Activated naive CD8-positive, alpha-beta T cell treated with anti-CD3 and anti-CD28 coated beads, Interleukin-2, amount 50 U/mL, for 24 hours (primary cell): ENCODE data around the gene ATP8A2.
A peak's percentile ranks its signal among the peaks of the same experiment; 100 is the strongest.

Experiments
- ATAC-seq: fragments of 150-1000 bp; cut with Tn5 transposase; one replicate; pipeline ENCODE4 v1.10.0; 2021
- DNase-seq: peaks from one replicate; pipeline ENCODE4 v3.0.0; 2021
- H3K27ac Mint-ChIP-seq: one replicate; pipeline ENCODE4 v1.8.0; 2021; ENCODE audit warnings: mild to moderate bottlenecking, mixed read lengths
- H3K27me3 Mint-ChIP-seq: one replicate; pipeline ENCODE4 v1.8.0; 2021; ENCODE audit warnings: mixed read lengths
- H3K36me3 Mint-ChIP-seq: one replicate; pipeline ENCODE4 v1.8.0; 2021; ENCODE audit warnings: low read depth, mixed read lengths
- H3K4me1 Mint-ChIP-seq: one replicate; pipeline ENCODE4 v1.8.0; 2021; ENCODE audit warnings: mixed read lengths
- H3K4me3 Mint-ChIP-seq: one replicate; pipeline ENCODE4 v1.8.0; 2021; ENCODE audit warnings: mild to moderate bottlenecking, moderate library complexity, mixed read lengths
- H3K9me3 Mint-ChIP-seq: one replicate; pipeline ENCODE4 v1.8.0; 2021; ENCODE audit warnings: mixed read lengths

ATP8A2 gene

DNA sequence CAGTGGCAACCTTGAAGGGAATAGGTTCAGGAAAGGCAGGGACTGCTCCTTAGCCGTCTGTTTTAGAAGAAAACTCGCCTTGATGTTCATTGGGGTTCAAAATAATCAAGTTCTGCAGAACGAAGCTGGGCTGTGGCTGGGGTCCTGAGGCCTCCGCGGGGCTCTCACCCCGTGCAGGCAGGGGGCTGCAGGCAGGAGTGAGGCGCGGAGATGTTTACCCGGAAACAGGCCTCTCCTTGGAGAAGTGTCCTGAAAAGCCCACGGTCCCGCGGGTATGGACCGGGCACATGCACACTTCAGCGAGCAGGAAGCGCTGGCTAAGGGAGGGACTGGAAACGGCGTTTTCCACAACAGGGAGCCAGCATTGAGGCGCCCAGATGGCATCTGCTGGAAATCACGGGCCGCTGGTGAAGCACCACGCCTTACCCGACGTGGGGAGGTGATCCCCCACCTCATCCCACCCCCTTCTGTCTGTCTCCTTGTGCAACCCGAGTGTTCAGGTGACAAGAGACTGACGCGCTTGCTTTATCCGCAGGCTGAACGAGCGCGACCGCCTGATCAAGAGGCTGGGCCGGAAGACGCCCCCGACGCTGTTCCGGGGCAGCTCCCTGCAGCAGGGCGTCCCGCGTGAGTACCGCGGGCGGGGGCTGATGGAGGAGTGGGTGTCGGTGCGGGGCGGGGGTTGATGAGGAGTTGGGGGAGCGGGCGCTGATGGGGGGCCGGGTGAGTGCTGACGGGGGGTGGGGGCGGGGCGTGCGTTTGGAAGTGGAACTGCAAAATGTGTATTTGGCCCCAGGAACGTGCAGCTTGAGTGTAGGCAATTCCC lies 640.4 kb downstream of the ATP8A2 start:
- peak overlapping the region; percentile 73 for H3K4me3 Mint-ChIP-seq
- H3K9me3 Mint-ChIP-seq, result no peaks in the 10 kb centered on the region
- ATAC-seq (peak; percentile 82), DNase-seq (peak; percentile 50)
- peak overlapping the region; percentile 72 for H3K27ac Mint-ChIP-seq
- H3K4me1 Mint-ChIP-seq, result peaks cover 17% of the 10 kb centered on the region
- H3K27me3 Mint-ChIP-seq, result no peaks in the 10 kb centered on the region
- no peaks in the 10 kb centered on the region for H3K36me3 Mint-ChIP-seq

- peak overlapping the region; percentile 72 for H3K27ac Mint-ChIP-seq
- ATAC-seq (no peak), DNase-seq (no peak)
- H3K27me3 Mint-ChIP-seq, result no peaks in the 10 kb centered on the region
- H3K4me3 Mint-ChIP-seq, result peak overlapping the region; percentile 73
- no peaks in the 10 kb centered on the region for H3K9me3 Mint-ChIP-seq
- no peaks in the 10 kb centered on the region for H3K36me3 Mint-ChIP-seq
- peaks cover 16% of the 10 kb centered on the region for H3K4me1 Mint-ChIP-seq
Measured at GRCh38 chr13:26012995-26013394, 641.2 kb downstream of the ATP8A2 start.

DNA sequence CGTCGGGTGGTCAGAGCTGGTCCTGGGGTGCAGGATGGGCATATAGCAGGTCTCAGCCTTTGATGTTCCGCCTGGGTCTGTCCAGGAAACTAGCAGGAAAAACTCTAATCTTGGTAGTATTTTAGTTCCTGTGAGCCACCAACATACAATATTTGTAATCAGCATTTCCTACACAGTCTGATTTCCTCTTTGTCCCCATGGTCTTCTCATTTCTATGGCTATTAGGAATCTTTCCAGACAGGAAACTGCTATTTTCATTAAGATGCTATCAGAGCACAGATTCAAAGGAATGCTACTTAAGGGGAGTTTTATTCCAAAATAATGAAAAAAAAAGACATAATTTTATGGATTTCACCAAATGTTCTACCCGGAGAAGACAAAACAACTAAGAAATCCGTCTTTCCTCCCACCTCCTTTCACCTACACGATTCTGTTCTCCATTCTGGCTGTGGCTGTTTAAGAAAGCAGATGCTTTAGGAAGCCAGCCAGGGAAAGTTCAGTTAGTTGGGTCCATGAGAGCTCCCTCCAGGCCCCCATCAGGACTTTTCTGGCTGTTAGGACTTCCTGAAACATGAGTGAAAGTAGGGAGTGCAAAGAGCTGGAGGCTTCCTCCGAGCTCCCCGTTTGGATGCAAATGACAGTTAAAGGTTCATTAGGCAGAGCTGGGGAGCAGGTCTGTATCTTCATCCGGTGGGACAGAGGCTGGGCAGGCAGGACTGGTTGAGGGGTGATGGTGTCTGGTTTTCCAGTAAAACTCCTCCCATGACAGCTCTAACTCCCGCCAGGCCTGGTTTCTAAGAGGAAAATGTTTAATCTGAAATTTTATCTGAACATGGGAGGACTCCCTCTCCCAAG lies 643.7 kb downstream of the ATP8A2 start:
- Mint-ChIP-seq H3K27me3 (no peaks in the 10 kb centered on the region), H3K4me3 (no peak overlapping the region), H3K36me3 (peaks cover 7% of the 10 kb centered on the region), H3K4me1 (peaks cover 18% of the 10 kb centered on the region), H3K27ac (no peak overlapping the region), H3K9me3 (no peaks in the 10 kb centered on the region)
- ATAC-seq, result no peak
- DNase-seq, result no peak

DNA sequence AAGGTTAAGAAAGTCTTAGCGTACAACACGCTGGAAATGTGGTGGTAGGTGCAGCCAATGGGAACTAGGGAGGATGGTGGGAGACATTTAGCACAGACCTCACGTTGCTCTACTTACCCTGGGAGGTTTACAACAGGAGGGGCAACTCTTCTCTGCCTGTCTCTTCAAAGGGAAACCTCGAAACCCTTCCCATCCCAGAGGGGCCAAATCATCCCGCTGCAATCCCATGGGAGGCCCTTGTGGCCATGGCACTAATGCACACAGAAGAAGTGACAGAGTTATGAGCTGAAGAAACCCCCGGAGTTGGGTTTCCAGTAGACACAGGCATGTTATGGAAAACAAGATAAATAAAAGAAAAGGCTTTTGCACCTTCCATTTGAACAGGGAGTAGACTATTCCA lies 644.4 kb downstream of the ATP8A2 start:
- Mint-ChIP-seq H3K4me3 (no peak overlapping the region), H3K27ac (no peak overlapping the region), H3K36me3 (peaks cover 12% of the 10 kb centered on the region), H3K4me1 (peaks cover 18% of the 10 kb centered on the region), H3K27me3 (no peaks in the 10 kb centered on the region), H3K9me3 (no peaks in the 10 kb centered on the region)
- DNase-seq, result no peak
- no peak for ATAC-seq

DNA sequence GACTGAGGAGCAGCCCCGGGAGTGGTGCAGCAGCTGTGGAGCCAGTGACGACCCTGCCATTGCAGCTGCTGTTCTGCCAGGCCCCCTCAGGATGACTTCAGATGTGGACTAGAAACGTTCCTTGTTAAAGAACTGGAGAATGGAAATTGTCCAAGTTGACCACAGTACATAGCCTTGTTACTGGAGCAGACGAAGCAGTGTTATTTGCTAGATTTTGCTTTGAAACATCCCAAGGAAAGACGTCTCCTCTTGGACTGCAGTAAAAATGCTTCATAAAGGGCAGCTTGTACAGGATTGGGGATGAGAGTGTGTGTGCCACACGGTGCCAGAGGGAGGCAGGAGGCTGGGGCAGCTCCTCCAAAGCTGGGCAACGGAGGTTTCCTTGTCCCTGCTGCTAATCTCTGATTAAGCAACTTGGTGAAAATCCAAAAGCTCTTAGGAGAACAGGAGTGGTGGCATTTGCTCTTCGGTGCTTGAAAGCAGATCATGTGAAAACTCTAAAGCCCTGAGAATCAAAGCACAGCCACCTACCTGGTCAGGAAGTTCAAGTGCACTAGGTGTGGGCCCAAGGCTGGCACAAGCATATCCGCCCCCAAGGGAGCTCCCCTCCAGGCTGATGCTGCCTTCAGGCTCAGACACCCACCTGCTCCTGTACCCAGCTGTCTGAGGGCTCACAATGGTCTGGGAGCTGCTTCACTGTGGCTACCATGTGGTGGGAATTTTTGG lies 645.6 kb downstream of the ATP8A2 start:
- Mint-ChIP-seq H3K4me1 (peaks cover 15% of the 10 kb centered on the region), H3K36me3 (peaks cover 13% of the 10 kb centered on the region), H3K27ac (peak overlapping the region; percentile 10), H3K27me3 (no peaks in the 10 kb centered on the region), H3K9me3 (no peaks in the 10 kb centered on the region), H3K4me3 (no peak overlapping the region)
- DNase-seq (no peak), ATAC-seq (peak; percentile 24)

DNA sequence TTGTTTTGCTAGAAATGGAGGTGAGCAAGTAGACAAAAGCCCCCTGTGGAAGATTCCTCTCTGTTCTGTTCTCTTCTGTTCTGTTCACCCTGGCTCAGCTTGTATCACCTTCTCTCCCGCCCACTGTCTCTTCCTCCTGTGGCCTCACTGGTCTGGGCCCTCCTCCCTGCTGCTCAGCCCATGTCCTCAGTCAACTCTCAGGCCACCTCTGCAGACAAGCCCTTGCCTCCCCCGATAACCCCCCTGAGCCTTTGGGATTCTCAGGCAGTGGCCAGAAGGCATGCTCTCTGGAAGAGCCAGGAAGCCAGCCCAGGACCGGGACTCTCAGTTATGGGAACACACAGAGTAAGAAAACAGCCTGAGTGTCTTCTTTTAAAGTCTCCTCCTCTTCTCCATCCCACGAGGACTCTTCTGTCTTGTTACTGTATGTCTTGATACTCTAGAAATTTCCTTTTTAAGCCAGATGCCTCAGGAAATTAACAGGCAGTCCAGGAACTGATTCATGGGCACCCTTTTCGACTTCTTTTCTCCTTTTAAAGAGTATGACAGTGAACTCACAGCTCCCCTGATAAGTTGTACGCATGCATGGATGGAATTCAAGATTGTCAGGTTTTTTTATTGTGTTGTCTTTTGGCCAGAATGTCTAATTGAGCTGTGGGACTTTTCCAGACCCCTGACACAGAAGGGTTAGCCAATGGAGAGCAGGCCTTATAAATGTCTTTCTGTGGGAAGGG lies 646.3 kb downstream of the ATP8A2 start:
- no peaks in the 10 kb centered on the region for H3K9me3 Mint-ChIP-seq
- peaks cover 15% of the 10 kb centered on the region for H3K4me1 Mint-ChIP-seq
- peaks cover 13% of the 10 kb centered on the region for H3K36me3 Mint-ChIP-seq
- no peak for DNase-seq
- H3K27me3 Mint-ChIP-seq, result no peaks in the 10 kb centered on the region
- H3K4me3 Mint-ChIP-seq, result no peak overlapping the region
- H3K27ac Mint-ChIP-seq, result peak overlapping the region; percentile 10
- ATAC-seq, result peak; percentile 40

- ATAC-seq, result no peak
- Mint-ChIP-seq H3K4me1 (peaks cover 12% of the 10 kb centered on the region), H3K9me3 (no peaks in the 10 kb centered on the region), H3K27ac (no peak overlapping the region), H3K36me3 (peaks cover 13% of the 10 kb centered on the region), H3K27me3 (no peaks in the 10 kb centered on the region), H3K4me3 (no peak overlapping the region)
- DNase-seq, result no peak
Measured at GRCh38 chr13:26019251-26019650, 647.5 kb downstream of the ATP8A2 start.

DNA sequence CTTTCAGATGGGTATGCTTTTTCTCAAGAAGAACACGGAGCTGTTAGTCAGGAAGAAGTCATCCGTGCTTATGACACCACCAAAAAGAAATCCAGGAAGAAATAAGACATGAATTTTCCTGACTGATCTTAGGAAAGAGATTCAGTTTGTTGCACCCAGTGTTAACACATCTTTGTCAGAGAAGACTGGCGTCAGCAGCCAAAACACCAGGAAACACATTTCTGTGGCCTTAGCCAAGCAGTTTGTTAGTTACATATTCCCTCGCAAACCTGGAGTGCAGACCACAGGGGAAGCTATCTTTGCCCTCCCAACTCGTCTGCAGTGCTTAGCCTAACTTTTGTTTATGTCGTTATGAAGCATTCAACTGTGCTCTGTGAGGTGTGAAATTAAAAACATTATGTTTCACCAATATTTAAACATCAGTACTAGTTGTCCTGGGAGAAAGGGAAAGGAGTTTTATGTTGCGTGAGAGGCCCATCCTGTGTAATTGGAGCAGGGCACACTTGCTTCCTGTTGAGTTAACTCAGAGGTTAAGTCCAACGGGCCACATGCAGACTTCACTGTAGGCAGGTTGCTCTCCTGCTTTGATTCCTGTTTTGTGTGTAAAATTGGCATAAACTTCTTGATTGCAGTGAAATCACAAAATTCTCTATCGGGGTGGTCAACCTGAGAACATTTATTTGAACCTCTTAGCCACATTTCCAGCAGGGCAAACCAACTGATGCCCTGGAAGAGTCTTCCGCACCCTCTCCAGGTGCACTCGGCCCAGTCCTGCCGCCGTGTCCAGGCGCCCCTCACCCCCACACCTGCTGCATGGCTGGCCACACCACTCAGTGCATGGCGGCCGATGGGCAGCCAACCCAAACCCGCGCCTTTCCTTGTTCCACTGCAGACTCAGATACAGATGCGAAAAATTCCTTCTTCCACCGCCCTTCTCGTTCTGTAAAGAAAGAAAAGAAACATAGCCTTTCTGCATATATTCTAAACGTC lies 648.4 kb downstream of the ATP8A2 start:
- H3K4me1 Mint-ChIP-seq, result peaks cover 12% of the 10 kb centered on the region
- no peak for DNase-seq
- peaks cover 13% of the 10 kb centered on the region for H3K36me3 Mint-ChIP-seq
- no peaks in the 10 kb centered on the region for H3K9me3 Mint-ChIP-seq
- no peak overlapping the region for H3K27ac Mint-ChIP-seq
- H3K4me3 Mint-ChIP-seq, result no peak overlapping the region
- no peak for ATAC-seq
- peaks cover under 1% of the 10 kb centered on the region for H3K27me3 Mint-ChIP-seq

DNA sequence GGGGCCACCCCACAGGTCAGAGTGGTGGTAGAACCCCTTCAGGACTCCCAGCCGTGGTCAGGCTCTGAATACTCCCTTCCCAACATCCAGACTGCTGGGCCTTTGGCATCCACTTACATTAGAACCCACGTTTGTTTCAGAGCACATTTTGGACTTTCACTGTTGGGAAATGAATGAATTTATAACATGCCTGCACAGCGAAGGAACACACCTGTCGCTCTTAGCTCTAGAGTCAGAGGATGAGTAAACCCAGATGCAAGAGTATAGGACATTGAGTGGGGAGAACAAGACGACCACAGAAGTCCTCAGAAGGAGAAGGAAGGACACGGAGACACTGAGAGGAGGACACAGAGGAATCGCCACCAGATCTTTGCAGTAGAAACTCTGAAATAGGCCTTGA lies 649.1 kb downstream of the ATP8A2 start:
- DNase-seq (no peak), ATAC-seq (no peak)
- no peak overlapping the region for H3K4me3 Mint-ChIP-seq
- H3K4me1 Mint-ChIP-seq, result peaks cover 12% of the 10 kb centered on the region
- peaks cover 13% of the 10 kb centered on the region for H3K36me3 Mint-ChIP-seq
- no peak overlapping the region for H3K27ac Mint-ChIP-seq
- H3K9me3 Mint-ChIP-seq, result no peaks in the 10 kb centered on the region
- H3K27me3 Mint-ChIP-seq, result peaks cover 4% of the 10 kb centered on the region

DNA sequence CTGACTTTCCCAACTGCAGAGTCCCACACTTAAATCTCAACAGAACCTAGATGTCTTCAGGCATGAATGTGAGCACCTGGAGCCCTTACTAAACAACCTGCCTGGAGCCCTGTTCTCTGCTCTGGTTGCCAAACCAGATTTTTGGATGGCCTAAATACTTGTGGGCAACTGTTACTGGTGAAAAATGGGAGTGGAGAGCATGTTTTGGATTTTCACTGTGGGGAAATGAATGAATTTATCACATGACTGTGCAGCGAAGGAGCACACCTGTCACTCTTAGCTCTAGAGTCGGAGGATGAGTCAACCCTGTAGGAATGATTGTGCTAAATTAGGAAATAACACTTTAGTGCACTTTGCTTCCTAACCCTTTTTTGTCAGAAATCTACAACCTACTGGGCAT lies 649.7 kb downstream of the ATP8A2 start:
- Mint-ChIP-seq H3K4me1 (peaks cover 12% of the 10 kb centered on the region), H3K27me3 (peaks cover 4% of the 10 kb centered on the region), H3K9me3 (no peaks in the 10 kb centered on the region), H3K27ac (no peak overlapping the region), H3K4me3 (no peak overlapping the region), H3K36me3 (peaks cover 13% of the 10 kb centered on the region)
- ATAC-seq (no peak), DNase-seq (no peak)

DNA sequence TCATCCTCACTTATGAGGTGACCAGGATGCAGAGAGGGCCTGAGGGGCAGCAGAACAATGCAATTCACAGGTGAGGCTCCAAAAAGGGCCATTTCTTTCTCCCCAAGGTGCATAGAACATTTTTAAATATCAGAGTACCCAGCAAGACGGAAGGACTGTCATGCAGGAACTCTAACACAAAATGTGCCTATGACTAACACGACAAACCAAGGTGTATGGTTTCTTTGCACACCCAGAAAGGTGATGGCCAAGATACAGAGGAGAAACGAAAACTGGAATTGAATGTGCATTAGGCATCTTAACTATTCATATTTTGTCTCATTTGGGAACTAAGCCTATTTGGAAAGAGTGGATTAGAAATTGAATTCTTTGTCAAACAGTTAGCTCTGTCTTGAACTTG lies 650.2 kb downstream of the ATP8A2 start:
- peaks cover 4% of the 10 kb centered on the region for H3K27me3 Mint-ChIP-seq
- ATAC-seq, result no peak
- peaks cover 13% of the 10 kb centered on the region for H3K36me3 Mint-ChIP-seq
- peaks cover 12% of the 10 kb centered on the region for H3K4me1 Mint-ChIP-seq
- no peak overlapping the region for H3K27ac Mint-ChIP-seq
- H3K9me3 Mint-ChIP-seq, result no peaks in the 10 kb centered on the region
- no peak for DNase-seq
- H3K4me3 Mint-ChIP-seq, result no peak overlapping the region

- DNase-seq (no peak), ATAC-seq (no peak)
- Mint-ChIP-seq H3K27ac (no peak overlapping the region), H3K36me3 (peaks cover 13% of the 10 kb centered on the region), H3K4me3 (no peak overlapping the region), H3K4me1 (peaks cover 6% of the 10 kb centered on the region), H3K27me3 (peaks cover 4% of the 10 kb centered on the region), H3K9me3 (no peaks in the 10 kb centered on the region)
Measured at GRCh38 chr13:26022538-26023292, 650.9 kb downstream of the ATP8A2 start.

GRCh38 chr13:26024558-26024957 lies 652.8 kb downstream of the ATP8A2 start:
- ATAC-seq, result no peak

More at GRCh38 chr13:26024558-26024957, 652.8 kb downstream of the ATP8A2 start:
- peaks cover 4% of the 10 kb centered on the region for H3K27me3 Mint-ChIP-seq
- no peaks in the 10 kb centered on the region for H3K4me1 Mint-ChIP-seq
- no peak overlapping the region for H3K4me3 Mint-ChIP-seq
- no peak overlapping the region for H3K27ac Mint-ChIP-seq
- no peaks in the 10 kb centered on the region for H3K9me3 Mint-ChIP-seq
- peaks cover 13% of the 10 kb centered on the region for H3K36me3 Mint-ChIP-seq
- no peak for DNase-seq
